Measurements from ENCODE around the gene DIRAS1. TPM values are rescaled to one million over a fixed set of nuclear protein-coding genes. Genes with fewer than 3 reads are reported as not detected.
"Not testable (repeated sequence)": the region's sequence is repeated elsewhere in the genome, so short reads cannot be mapped to it uniquely, and the experiment has no call there.

DIRAS1 gene
- total RNA-seq, 2 experiments from 2014 or later, result 0.17 TPM; not detected in 1

- POLR2A ChIA-PET, result no interaction called here
These were observed 21.6 kb downstream of the DIRAS1 start for GRCh38 chr19:2699413-2700140.

GRCh38 chr19:2694196-2694595 lies 27.0 kb downstream of the DIRAS1 start:
- ChIA-PET POLR2A (no interaction called here), CTCF (no interaction called here)

More at GRCh38 chr19:2699413-2700140, 21.6 kb downstream of the DIRAS1 start:
- CTCF ChIA-PET, result interaction anchor here (0.7 to 0.8 kb wide), 2 partner anchors 50 to 51 kb away, joined by 3 read pairs; no protein-coding TSS in a partner anchor

GRCh38 chr19:2693492-2694160 lies 27.5 kb downstream of the DIRAS1 start:
- CTCF ChIA-PET, result no interaction called here

GRCh38 chr19:2691951-2692350 lies 29.2 kb downstream of the DIRAS1 start:
- POLR2A ChIA-PET, result no interaction called here
- CTCF ChIA-PET, result interaction anchor here (0.7 kb wide), 1 partner anchor 174 kb away, joined by 4 read pairs; no protein-coding TSS in a partner anchor

More at GRCh38 chr19:2693492-2694160, 27.5 kb downstream of the DIRAS1 start:
- POLR2A ChIA-PET, result no interaction called here

GRCh38 chr19:2690856-2691255 lies 30.3 kb downstream of the DIRAS1 start:
- ChIA-PET POLR2A (no interaction called here), CTCF (no interaction called here)

- POLR2A ChIA-PET, result no interaction called here
- CTCF ChIA-PET, result interaction anchor here (0.8 kb wide), 1 partner anchor 38 kb away, joined by 3 read pairs; no protein-coding TSS in a partner anchor
These were observed 34.8 kb downstream of the DIRAS1 start for GRCh38 chr19:2686360-2686759.

GRCh38 chr19:2685204-2685704 lies 35.9 kb downstream of the DIRAS1 start:
- CTCF ChIA-PET, result no interaction called here
- POLR2A ChIA-PET, result no interaction called here

GRCh38 chr19:2683430-2684003 lies 37.7 kb downstream of the DIRAS1 start:
- CTCF ChIA-PET, result interaction anchor here (0.7 kb wide), 1 partner anchor 1934 kb away, joined by 3 read pairs; no protein-coding TSS in a partner anchor
- POLR2A ChIA-PET, result no interaction called here

GRCh38 chr19:2680808-2681207 lies 40.4 kb downstream of the DIRAS1 start:
- ChIA-PET CTCF (interaction anchor here (1.4 kb wide), 1 partner anchor 19 kb away, joined by 3 read pairs; no protein-coding TSS in a partner anchor), POLR2A (no interaction called here)

GRCh38 chr19:2679439-2679838 lies 41.7 kb downstream of the DIRAS1 start:
- ChIA-PET POLR2A (no interaction called here), CTCF (interaction anchor here (0.6 kb wide), 1 partner anchor 1143 kb away, joined by 3 read pairs; no protein-coding TSS in a partner anchor)

GRCh38 chr19:2678948-2679347 lies 42.2 kb downstream of the DIRAS1 start:
- CTCF ChIA-PET, POLR2A ChIA-PET: not testable (repeated sequence)

GRCh38 chr19:2678044-2678671 lies 43.0 kb downstream of the DIRAS1 start:
- POLR2A ChIA-PET, result no interaction called here
- CTCF ChIA-PET, result no interaction called here

GRCh38 chr19:2676823-2677222 lies 44.3 kb downstream of the DIRAS1 start:
- ChIA-PET POLR2A (no interaction called here), CTCF (no interaction called here)

- ChIA-PET CTCF (no interaction called here), POLR2A (no interaction called here)
These were observed 45.3 kb downstream of the DIRAS1 start for GRCh38 chr19:2675892-2676291.

GRCh38 chr19:2670217-2670616 lies 51.0 kb downstream of the DIRAS1 start:
- POLR2A ChIA-PET, result no interaction called here
- CTCF ChIA-PET, result interaction anchor here (0.9 kb wide), 1 partner anchor 180 kb away, joined by 3 read pairs; no protein-coding TSS in a partner anchor

- ChIA-PET CTCF (no interaction called here), POLR2A (interaction anchor here (0.8 kb wide), 1 partner anchor 516 kb away, joined by 4 read pairs; no protein-coding TSS in a partner anchor)
These were observed 52.9 kb downstream of the DIRAS1 start for GRCh38 chr19:2668175-2668763.

GRCh38 chr19:2667349-2667748 lies 53.8 kb downstream of the DIRAS1 start:
- CTCF ChIA-PET, POLR2A ChIA-PET: not testable (repeated sequence)

GRCh38 chr19:2666344-2666994 lies 54.7 kb downstream of the DIRAS1 start:
- ChIA-PET CTCF (no interaction called here), POLR2A (no interaction called here)

GRCh38 chr19:2665103-2665502 lies 56.1 kb downstream of the DIRAS1 start:
- CTCF ChIA-PET, result no interaction called here
- POLR2A ChIA-PET, result no interaction called here

Data from activated CD8-positive, alpha-beta memory T cell treated with anti-CD3 and anti-CD28 coated beads for 36 hours (primary cell).